K562 (cell line): ENCODE data around the gene LRRC14B.

ENCODE experiments used
- BMI1 ChIP-seq: fragments of 150-350 bp; IDR thresholded peaks from 2 replicates; pipeline ENCODE4 v1.6.1; 2014; ENCODE audit warnings: low read length
- FOXK2 ChIP-seq, 2 experiments: fragments of 450-650 bp; IDR thresholded peaks in 1 of 2; conservative IDR thresholded peaks in 1 of 2; 2 replicates each; pipeline ENCODE4 v1.6.1; 2016; ENCODE audit warnings: low read depth in 2 of 2, mild to moderate bottlenecking in 1 of 2
- GABPA ChIP-seq: fragments of 200-800 bp; sonication (Bioruptor generic); conservative IDR thresholded peaks from 2 replicates; pipeline ENCODE4 v1.6.1; 2016; ENCODE audit warnings: low read depth, missing genetic modification characterization, missing compliant biosample characterization
- GABPB1 ChIP-seq: sonication (generic); formaldehyde crosslinking; IDR thresholded peaks from 2 replicates; pipeline ENCODE4 v1.8.0; 2022; ENCODE audit warnings: mild to moderate bottlenecking, missing genetic modification reagents
- NCOA6 ChIP-seq: fragments of 450-650 bp; IDR thresholded peaks from 2 replicates; pipeline ENCODE4 v1.6.1; 2017; ENCODE audit warnings: mild to moderate bottlenecking
- RAD21 ChIP-seq, 2 experiments: fragments of 250-450 bp in 1 of 2; fragments of 450-650 bp in 1 of 2; sonication (Bioruptor Pico) in 1 of 2; formaldehyde crosslinking in 1 of 2; IDR thresholded peaks in 1 of 2; conservative IDR thresholded peaks in 1 of 2; 2 replicates each; pipeline versions ENCODE4 v1.4.0 to v1.8.0; 2020 to 2022; ENCODE audit warnings: mild to moderate bottlenecking in 2 of 2, moderate library complexity in 1 of 2
- TBP ChIP-seq: optimal IDR thresholded peaks from 2 replicates; pipeline ENCODE3; 2011; ENCODE audit warnings: low read depth, low read length, improper control_type of control experiment
- ZNF23 ChIP-seq: fragments of 250-450 bp; sonication (Bioruptor Pico); IDR thresholded peaks from 2 replicates; pipeline ENCODE4 v1.4.0; 2020; ENCODE audit warnings: mild to moderate bottlenecking
- TF ChIP-seq, protein P1 (sequence below), 2 experiments: fragments of 450-650 bp; formaldehyde crosslinking in 1 of 2; IDR thresholded peaks; 2 replicates each; pipeline versions ENCODE4 v1.4.0 to v1.6.1; 2014 to 2020; ENCODE audit warnings: mild to moderate bottlenecking in 2 of 2, borderline replicate concordance in 1 of 2, low read depth in 1 of 2
- TF ChIP-seq, protein P2 (sequence below), 2 experiments: IDR thresholded peaks; 2 replicates each; pipeline ENCODE4 v1.6.1; 2012; ENCODE audit warnings: improper control_type of control experiment in 2 of 2, low read depth in 2 of 2, low read length in 2 of 2, borderline replicate concordance in 1 of 2
- TF ChIP-seq, protein P3 (sequence below): sonication (generic); formaldehyde crosslinking; IDR thresholded peaks from 2 replicates; pipeline ENCODE4 v1.8.0; 2023; ENCODE audit warnings: mild to moderate bottlenecking, missing genetic modification reagents

DNA sequence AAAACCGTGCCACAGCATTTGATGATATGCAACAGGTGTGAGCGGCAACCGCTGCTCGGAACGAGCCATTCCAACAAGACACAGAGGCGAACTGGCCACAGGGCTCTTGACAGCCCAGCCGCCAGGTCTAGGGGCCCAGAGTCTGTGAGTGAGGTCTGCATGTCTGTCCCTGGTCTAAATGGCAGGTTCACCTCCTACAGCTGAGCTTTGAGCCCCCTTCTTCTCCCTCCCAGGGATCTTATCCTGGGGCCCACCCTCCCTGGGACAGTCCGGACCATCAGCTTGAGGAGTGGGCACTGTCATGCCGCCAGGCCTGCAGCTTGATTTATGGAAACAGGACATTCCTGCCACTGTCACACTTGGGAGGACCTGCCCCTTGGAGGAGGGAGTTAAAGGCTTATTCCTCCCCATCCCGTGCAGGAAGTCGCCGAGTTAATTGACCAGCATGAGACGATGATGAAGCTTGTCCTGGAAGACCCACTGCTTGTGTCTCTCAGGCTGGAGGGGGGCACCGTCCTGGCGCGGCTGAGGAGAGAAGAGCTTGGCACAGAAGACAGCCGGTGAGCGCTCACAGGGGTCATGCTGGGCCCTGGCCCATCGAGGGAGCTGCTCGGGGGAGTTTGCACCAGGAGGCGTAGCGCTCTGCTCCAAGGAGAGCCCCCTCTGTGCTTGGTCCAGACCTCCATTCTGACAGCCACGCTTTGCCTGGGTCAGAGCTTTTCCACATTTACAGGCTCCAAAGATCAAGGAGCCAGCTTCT, 35.5 kb upstream of the LRRC14B start:
- TF ChIP-seq, protein P1, sequence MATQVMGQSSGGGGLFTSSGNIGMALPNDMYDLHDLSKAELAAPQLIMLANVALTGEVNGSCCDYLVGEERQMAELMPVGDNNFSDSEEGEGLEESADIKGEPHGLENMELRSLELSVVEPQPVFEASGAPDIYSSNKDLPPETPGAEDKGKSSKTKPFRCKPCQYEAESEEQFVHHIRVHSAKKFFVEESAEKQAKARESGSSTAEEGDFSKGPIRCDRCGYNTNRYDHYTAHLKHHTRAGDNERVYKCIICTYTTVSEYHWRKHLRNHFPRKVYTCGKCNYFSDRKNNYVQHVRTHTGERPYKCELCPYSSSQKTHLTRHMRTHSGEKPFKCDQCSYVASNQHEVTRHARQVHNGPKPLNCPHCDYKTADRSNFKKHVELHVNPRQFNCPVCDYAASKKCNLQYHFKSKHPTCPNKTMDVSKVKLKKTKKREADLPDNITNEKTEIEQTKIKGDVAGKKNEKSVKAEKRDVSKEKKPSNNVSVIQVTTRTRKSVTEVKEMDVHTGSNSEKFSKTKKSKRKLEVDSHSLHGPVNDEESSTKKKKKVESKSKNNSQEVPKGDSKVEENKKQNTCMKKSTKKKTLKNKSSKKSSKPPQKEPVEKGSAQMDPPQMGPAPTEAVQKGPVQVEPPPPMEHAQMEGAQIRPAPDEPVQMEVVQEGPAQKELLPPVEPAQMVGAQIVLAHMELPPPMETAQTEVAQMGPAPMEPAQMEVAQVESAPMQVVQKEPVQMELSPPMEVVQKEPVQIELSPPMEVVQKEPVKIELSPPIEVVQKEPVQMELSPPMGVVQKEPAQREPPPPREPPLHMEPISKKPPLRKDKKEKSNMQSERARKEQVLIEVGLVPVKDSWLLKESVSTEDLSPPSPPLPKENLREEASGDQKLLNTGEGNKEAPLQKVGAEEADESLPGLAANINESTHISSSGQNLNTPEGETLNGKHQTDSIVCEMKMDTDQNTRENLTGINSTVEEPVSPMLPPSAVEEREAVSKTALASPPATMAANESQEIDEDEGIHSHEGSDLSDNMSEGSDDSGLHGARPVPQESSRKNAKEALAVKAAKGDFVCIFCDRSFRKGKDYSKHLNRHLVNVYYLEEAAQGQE (IDR thresholded peaks at IDR 0.05; ENCODE audit: borderline replicate concordance): no peak
- TF ChIP-seq, protein P1 (CRISPR knock-in tag; IDR thresholded peaks at IDR 0.05; ENCODE audit: low read depth): no peak
- no peak for TF ChIP-seq TBP
- TF ChIP-seq, protein P2, sequence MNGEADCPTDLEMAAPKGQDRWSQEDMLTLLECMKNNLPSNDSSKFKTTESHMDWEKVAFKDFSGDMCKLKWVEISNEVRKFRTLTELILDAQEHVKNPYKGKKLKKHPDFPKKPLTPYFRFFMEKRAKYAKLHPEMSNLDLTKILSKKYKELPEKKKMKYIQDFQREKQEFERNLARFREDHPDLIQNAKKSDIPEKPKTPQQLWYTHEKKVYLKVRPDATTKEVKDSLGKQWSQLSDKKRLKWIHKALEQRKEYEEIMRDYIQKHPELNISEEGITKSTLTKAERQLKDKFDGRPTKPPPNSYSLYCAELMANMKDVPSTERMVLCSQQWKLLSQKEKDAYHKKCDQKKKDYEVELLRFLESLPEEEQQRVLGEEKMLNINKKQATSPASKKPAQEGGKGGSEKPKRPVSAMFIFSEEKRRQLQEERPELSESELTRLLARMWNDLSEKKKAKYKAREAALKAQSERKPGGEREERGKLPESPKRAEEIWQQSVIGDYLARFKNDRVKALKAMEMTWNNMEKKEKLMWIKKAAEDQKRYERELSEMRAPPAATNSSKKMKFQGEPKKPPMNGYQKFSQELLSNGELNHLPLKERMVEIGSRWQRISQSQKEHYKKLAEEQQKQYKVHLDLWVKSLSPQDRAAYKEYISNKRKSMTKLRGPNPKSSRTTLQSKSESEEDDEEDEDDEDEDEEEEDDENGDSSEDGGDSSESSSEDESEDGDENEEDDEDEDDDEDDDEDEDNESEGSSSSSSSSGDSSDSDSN (IDR thresholded peaks at IDR 0.05; ENCODE audit: borderline replicate concordance in 1 of 2, low read depth in 2 of 2, low read length in 2 of 2): no peak
- TF ChIP-seq, protein P3, sequence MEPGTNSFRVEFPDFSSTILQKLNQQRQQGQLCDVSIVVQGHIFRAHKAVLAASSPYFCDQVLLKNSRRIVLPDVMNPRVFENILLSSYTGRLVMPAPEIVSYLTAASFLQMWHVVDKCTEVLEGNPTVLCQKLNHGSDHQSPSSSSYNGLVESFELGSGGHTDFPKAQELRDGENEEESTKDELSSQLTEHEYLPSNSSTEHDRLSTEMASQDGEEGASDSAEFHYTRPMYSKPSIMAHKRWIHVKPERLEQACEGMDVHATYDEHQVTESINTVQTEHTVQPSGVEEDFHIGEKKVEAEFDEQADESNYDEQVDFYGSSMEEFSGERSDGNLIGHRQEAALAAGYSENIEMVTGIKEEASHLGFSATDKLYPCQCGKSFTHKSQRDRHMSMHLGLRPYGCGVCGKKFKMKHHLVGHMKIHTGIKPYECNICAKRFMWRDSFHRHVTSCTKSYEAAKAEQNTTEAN (CRISPR knock-in tag): no peak
- no peak for TF ChIP-seq RAD21 (CRISPR knock-in tag; conservative IDR thresholded peaks at IDR 0.05 in 1 of 2, IDR thresholded peaks at IDR 0.05 in 1 of 2)
- no peak for TF ChIP-seq FOXK2 (conservative IDR thresholded peaks at IDR 0.05 in 1 of 2, IDR thresholded peaks at IDR 0.05 in 1 of 2; ENCODE audit: low read depth in 2 of 2)
- no peak for TF ChIP-seq ZNF23 (CRISPR knock-in tag)
- no peak for TF ChIP-seq GABPA (tag)
- TF ChIP-seq NCOA6: no peak
- no peak for TF ChIP-seq GABPB1 (CRISPR knock-in tag)
- TF ChIP-seq BMI1: no peak
